Stimulated activated CD8-positive, alpha-beta memory T cell treated with anti-CD3 and anti-CD28 coated beads, Interleukin-7, amount 100 ng/mL, for 1 hour (primary cell): ENCODE data around the gene EMCN.
"Not testable (repeated sequence)": the region's sequence is repeated elsewhere in the genome, so short reads cannot be mapped to it uniquely, and the experiment has no call there.

Experiments
- DNase-seq, 2 donors: peaks; one replicate each; pipeline ENCODE4 v3.0.0-alpha.2; 2020; ENCODE audit warnings: low read depth in 2 of 2

EMCN gene, protein sequence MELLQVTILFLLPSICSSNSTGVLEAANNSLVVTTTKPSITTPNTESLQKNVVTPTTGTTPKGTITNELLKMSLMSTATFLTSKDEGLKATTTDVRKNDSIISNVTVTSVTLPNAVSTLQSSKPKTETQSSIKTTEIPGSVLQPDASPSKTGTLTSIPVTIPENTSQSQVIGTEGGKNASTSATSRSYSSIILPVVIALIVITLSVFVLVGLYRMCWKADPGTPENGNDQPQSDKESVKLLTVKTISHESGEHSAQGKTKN

DNA sequence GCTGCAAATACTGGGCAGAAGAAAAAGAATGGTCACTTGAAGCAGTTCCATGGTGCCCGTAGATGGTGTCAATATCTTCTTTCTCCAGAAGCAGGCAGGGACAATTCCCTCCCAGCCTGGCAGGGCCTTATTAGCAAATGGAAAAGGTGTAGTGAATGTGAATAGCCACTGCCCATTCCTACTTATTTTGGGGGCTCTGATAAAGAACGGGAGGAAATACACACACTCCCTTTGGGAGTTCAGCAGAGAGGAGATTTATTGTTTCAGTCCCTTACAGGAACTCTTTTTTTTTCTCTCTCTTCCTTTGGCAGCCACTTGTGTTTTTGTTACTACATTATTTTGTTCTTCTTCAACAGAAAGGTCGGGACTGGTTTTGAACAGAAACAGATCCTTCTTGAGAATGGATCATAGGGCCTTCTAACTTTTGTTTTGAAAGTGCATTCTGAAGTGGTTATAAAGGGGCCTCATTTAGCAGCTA, at the start of gene EMCN:
Gene EMCN (minus strand): TSS at position 159 of the 478 bp plus-strand sequence. CDS start 108 bp downstream, at position 51.
- DNase-seq, result no peak

DNA sequence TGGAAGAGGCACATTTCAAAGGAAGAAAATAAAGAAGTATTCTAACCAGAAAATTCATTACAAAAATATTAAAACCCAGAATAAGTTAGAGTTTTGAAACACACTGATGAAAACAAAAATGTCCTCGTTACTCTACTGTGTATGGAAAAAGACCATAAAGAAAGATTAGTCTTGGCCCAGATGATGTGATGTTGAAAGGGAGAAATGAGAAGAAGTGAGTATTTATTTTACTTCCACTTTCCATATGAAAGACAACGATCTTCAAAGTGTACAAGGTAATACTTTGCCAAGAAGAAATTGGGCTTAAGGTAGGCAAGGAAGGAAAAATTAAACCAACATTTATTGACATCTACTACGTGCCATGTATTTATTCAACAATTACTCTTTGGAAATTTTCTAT, 48.6 kb upstream of the EMCN start:
- no peak for DNase-seq

DNA sequence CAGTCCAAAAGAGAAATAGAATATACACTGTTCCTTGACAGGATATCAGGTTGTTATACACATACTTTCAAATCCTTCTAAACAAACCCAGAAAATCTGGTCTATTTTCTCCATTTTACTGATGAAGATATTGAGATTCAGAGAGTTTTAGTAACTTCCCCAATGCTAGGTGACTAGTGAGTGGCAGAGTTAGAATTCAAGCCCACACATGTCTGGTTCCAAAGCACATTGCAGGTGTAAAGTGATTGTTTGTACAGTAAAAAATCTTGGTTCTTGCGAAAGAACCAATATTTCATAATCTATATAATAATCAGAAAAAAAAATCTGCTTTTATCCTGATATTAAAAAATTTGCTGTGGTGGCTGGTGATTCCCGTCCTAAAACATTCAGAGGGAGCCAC, 39.5 kb upstream of the EMCN start:
- DNase-seq, result no peak

DNA sequence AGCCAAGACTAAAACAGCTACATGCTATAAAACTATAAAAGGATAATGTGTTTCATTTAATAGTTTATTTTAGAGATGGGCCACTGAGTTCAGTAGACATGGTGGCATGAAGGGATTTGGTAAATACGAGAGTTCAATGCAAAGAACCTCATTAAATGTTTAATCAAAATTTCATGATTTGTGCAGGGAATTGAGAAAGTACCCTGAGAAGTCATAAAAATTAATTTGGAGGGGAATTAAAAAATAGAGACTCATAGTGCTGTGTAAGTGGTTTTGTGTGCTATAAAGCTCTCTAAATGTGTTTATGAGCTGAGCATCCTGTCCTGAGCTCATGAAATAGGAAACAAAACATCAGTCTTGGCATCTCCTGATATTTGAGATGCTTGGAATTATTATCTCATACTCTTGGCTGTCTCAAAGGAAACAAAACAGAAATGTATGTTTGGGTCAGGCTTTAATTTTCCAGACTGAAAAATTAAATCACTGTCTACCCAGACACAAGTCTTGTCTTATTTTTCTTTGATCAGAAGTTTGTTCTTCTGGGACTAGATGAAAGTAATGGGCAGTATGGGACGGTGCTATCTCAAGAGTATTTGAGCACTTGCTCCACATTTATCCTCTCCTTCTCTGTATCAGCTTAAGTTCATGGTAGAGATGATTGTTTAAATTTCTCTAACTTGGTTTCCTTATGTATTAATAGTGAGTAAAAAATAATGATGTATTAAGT, 38.0 kb upstream of the EMCN start:
- no peak for DNase-seq

DNA sequence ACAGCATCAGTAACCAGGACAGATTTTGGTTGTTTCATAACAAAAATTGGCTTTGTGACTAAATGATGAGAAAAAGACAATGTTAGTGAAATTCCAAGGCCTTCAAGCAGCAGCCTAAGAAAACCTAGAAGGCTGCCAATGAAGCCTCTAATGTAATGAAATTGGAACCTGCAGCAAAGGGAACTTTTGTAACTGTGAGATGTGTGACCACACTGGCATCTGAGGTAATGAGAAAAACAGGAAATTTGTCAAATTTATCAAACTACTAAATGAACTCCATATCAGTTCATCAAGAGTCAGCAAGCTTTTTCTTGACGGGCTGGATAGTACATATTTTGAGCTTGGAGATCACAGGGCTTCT, 30.4 kb upstream of the EMCN start:
- DNase-seq, result no peak

DNA sequence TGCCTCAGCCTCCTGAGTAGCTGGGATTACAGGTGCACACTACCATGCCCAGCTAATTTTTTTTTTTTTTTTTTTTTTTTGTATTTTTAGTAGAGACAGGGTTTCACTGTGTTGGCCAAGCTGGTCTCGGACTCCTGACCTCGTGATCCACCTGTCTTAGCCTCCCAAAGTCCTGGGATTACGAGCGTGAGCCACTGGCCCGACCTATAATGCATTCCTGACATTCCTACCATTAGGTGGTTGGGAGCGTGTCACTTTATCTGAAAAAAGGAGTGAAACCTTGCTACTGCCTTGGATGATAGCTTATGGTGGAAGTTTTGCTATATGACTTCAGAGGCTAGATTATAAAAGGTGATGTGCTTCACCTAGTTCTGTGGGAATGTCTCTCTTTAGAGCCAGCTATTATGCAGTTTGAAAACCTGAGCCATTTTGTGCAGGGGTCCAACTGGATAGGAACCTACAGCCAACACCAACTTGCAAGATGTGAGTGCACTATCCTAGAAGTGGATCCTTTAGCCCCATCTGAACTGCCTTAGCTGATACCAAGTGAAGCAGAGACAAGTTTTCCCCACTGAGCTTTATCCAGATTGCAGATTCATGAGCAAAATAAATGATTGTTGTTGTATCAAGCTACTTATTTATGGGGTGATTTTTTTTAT, 29.8 kb upstream of the EMCN start:
- no peak for DNase-seq

DNA sequence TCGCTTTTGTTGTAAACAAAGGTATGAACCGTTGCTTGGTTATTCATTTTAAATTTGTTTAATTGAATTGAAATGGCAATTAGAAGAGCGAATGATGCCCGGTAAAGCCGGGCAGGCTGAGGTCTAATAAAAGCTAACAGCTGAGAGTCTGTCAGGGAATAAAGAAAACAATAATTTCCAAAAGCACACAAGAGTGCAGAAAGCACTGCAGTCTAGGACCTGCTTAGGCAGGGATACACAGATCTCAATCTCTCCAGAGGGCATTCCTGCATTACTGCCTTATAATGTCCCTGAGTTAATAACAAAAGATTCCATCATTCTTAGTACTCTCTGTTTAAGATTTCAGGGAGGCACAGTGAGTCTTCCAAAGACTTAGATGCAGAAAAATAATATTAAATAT, 27.6 kb upstream of the EMCN start:
- no peak for DNase-seq

DNA sequence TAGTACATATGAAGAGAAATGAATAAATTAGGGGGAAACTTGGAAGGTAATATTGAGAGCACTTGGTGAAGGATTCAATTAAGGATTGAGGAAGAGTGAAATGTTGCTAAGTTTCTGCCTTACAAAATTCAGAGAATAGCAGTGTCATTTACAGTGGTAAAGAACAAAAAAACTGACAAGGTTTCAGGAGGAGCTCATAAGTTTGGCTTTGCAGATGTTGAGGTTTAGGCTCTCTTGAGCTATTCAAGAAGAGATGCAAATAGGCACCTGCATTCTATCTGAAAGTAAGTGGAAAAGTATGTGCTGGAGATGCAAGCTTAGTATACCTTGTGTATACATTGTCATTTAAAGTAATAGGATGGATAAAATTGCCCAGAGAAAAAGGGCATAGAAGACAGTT, 22.3 kb upstream of the EMCN start:
- DNase-seq, result no peak

DNA sequence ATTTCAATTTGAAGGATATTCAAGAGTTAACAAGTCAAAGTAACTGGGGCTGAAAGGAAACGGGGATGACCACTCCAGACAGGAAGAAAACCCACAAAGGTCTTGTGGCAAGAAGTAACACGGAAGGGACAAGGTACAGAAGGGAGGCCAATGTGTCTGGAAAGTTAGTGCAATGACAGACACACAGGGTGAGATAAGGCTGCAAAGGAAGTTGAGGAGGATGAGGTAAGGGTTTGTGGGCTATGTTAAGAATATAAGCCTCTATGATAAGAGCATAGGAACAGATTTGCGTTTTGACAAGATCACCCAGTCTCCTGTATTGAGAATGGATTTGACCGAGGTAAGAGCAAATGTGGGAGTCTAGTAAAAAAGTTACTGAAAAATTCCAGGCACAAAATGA, 21.9 kb upstream of the EMCN start:
- no peak for DNase-seq

DNA sequence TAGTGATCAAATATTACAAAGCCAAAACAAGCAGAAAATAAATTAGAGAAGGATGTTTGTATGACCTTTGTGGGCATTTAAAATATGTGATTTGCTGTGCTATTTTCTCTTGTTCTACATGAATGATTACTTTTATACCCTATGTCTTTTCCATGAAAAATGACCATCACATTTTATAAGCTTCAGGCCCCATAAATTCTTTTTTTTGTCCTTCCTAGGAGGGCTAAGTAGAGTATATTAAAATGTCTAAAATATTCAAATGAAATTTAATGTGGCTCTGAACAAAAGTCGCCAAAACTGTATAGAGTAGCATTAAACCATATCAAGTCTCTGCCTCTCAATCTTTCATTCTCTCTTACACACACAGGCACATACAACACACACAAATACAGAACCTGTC, 15.9 kb upstream of the EMCN start:
- no peak for DNase-seq

DNA sequence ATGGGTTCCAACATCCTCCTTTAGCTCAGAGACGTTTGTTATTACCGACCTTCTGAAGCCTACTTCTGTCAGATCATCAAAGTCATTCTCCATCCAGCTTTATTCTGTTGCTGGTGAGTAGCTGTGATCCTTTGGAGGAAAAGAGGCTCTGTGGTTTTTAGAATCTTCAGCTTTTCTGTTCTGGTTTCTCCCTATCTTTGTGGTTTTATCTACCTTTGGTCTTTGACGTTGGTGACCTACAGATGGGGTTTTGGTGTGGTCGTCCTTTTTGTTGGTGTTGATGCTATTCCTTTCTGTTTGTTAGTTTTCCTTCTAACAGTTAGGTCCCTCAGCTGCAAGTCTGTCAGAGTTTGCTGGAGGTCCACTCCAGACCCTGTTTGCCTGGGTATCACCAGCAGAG, 12.3 kb upstream of the EMCN start:
- DNase-seq, result not testable (repeated sequence)

DNA sequence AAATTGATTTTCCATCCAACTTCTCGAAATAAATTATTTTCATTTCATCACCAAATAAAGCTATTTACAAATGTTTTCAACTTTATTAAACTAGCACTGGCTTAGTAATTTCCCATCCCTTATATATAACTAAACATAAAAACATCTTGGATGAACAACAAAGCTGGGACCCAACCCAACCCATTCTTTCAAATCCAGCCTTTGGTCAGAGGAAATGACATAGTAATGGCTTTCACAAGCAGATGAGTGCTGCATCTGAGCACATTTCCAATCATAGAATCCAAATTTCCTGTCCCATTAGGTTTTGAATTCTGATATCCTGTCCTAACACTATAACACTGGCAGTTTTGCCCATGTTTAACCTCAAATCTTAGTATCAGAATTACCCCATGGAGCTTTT, 7.9 kb upstream of the EMCN start:
- no peak for DNase-seq

DNA sequence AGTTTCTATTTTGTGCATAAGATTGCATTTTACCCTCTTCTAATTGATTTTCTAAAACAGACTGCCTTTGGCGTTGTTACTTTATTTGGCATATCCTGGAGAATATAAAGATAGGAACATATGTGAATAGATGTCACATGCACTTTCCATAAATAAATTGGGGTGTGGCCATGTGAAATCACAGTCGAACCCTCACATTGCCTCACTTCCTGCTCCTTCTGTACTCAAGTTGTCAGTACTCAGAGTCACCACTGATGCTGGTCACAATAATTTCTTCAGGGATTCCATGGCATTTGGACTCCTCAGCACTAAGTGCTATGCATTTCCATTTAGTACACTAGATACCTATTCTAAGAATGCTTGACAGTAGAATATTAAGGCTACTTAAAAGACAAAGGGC, 1.4 kb upstream of the EMCN start:
- DNase-seq, result no peak

DNA sequence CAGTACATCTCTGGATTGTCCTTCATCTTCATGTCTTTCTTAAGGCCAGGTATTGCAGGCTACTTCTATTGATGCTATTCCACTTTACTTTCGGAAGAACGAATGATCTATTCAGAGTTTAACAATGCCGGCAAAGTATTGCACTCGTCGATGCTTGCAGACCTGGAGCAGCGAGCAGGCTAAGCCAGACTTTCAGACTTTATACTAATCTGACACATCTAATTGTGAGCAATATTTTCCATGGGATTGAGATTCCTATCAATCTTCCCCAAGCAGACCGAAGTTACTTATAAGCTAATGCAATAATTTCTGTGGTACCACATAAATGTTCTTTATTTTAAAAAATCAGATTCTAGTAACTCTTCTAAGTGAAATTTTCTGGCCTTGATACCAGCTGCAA, 1.6 kb downstream of the EMCN start:
- DNase-seq, result no peak

DNA sequence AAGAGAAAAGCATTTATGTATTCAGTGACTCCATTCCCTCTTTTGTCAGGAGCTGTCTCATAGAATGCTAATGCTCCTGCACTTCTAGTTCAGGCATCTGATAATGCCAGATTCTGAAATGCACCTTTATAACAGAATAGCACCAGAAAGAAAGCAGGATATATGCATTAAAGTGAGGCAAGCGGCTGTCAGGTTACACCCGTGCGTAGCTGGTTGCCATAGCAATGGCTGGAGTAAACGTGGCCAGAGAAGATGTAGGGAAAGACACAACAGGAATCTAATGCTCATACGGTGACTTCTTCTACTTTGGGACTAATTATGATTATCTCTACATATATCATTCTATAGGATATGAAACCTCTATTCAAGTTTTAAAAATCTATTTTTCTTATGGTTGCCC, 5.9 kb downstream of the EMCN start:
- DNase-seq, result no peak

DNA sequence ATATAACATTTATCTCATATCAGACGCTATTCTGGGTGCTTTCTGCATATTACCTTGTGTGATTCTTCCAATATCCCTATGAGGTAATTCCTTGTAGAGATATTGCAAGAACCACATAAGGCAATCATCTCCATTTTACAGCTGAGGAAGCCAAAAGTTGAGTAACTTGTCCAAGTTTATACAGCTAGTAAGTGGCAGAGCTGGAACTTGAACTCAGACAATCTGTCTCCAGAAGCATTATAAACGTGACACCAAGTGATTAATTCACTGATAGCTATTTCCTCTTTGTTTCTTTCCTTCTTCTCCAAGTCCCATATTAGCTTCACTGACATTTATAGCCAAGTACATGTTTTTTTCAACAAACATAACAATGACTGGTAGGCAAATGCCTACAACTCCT, 7.3 kb downstream of the EMCN start:
- no peak for DNase-seq

DNA sequence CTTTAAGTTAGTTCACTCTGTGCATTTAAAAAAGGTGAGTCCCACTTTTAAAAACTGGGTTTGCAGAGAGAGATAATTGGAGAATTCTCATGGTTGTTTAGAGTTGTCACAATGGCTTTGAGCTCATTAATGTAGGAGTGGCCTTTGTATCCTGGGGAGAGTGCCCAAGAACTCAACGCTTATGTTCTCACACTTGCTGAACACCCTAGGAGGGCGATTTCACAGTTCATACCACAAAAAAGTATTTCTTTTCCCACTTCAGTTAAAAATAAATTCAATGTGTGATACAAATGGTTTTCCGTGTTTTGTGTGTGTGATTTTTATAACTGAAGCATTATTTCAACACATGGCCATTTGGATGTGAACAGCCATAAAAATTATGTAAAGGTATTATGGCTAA, 8.4 kb downstream of the EMCN start:
- no peak for DNase-seq

DNA sequence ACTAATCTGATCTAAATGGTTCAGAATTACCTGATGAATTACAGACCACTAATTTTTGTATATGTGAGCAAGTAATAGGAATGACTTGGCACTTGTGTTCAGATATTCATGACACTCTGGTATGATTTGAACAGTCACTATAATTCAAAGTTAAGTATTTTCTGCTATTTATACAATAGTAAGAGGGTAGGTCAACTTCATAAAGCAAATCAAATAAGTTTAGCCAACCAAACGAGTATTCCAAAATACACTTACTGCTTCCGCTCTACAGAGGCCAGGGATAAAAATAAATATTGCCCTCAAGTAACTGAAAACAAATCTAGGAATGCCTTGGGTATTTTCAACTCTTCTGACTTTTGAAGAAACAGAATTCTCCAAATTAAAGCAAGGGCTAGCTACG, 9.1 kb downstream of the EMCN start:
- no peak for DNase-seq

DNA sequence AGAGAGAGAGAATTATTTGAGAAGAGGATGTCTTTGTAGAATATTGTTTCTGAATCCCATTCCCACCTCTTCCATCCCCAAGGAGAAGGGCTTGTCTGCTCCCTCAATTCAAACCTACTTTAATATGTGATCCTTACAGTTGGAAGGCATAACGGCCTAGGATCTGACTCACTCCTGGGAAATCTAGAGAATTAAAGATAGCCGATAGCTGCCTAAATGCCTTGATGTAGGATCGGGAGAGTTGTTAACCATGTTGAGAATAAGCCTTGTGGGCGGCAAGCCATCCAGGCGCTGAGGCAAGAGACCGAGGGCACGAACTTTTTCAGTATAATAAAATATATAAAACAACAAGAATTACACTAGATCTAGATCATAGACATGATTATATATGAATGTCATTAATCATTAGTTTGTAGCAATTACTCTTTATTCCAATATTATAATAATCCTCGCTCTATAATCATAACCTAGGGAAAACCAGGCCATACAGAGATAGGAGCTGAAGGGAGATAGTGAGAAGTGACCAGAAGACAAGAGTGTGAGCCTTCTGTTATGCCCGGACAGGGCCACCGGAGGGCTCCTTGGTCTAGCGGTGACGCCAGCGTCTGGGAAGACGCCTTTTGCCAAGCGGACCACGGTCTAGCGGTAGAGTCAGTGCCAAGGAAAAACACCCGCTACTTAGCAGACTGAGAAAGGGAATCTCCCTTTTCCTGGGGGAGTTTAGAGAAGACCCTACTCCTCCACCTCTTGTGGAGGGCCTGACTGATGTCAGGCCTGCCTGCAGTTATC, 13.5 kb downstream of the EMCN start:
- no peak for DNase-seq

DNA sequence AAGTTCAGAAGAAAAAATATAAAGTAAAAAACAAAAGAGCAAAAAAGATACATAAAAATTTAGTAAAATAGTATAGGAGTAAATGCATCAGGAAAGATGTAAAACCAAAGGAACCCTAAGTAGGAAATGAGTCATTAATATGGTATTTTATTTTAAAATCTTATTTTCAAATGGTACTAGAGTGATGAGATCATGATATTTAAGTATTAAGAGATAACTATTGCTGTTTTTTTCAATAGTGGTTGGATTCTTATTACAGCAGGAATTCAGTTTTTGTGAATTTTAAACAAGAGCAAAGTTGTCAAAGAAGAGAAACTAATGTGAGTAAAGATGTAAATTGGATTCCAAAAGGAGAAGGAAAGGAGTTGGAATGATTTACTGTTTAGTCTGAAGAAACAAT, 20.0 kb downstream of the EMCN start:
- DNase-seq, result no peak

DNA sequence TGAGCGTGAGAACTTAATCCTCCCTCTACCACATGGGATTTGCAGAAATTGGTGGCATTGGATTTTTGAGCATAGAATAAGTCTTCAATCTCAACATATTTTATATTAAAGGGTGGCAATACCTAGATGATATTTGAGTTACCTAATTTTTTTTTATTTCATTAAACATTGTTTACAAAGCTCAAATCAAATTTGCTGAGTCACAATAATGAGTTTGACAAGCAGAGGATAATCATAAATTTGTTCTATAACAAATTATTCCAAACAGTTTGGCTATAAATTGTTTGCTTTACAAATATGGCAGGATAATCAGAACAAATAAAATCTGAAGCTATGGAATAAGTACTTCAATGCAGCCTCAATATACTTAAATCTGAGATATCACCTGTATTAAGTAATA, 22.7 kb downstream of the EMCN start:
- no peak for DNase-seq

DNA sequence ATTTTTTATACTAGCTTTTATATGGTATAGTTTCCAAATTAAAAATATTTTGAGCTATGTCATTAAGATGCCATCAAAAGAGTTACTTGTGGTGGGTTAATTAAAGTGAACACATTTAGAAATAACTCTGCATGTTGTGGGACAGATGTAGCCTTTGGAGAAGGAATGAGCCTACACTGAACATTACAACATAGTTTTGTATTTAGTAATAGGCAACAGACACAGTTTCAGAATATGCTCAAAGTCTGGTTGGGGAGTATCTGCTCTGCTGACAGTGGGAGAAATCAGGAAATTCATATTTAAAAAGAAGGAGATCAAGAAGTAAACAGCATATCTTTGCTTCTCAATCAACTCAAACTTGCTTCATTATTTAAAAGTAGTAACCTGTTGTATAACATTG, 23.7 kb downstream of the EMCN start:
- DNase-seq, result no peak
